Keratinocyte (primary cell): ENCODE data around the gene FCER1G. TPM values are rescaled to one million over a fixed set of nuclear protein-coding genes. Genes with fewer than 3 reads are reported as not detected.

Source experiments
- DNase-seq: peaks from one replicate; pipeline ENCODE4 v3.0.0-alpha.2; 2011; ENCODE audit warnings: low read depth, missing footprints, low spot score
- FAIRE-seq: peaks from 2 replicates; lab custom pipeline; 2011; peaks lifted over from hg19 to GRCh38; lab: Jason Lieb, UNC
- H2AFZ ChIP-seq: 2 replicates; pipeline ENCODE4 v1.6.0; 2012; ENCODE audit warnings: low read length, control low read depth, inconsistent platforms; ENCODE audit not compliant: control insufficient read depth
- H3K27ac ChIP-seq: 2 replicates; pipeline ENCODE4 v1.5.1; 2011; ENCODE audit warnings: low read length; ENCODE audit not compliant: control insufficient read depth, insufficient read depth
- H3K27me3 ChIP-seq: 3 replicates; pipeline ENCODE4 v1.6.0; 2011; ENCODE audit warnings: low read length; ENCODE audit not compliant: control insufficient read depth, insufficient read depth; ENCODE audit errors: extremely low read depth
- H3K36me3 ChIP-seq, 2 experiments: 2 replicates in 1 of 2; 3 replicates in 1 of 2; pipeline ENCODE4 v1.5.1; 2011; ENCODE audit warnings: low read length in 2 of 2, mild to moderate bottlenecking in 1 of 2; ENCODE audit not compliant: control insufficient read depth in 2 of 2, insufficient read depth in 2 of 2; ENCODE audit errors: extremely low read depth in 1 of 2
- H3K4me1 ChIP-seq: 3 replicates; pipeline ENCODE4 v1.5.1; 2011; ENCODE audit warnings: low read length; ENCODE audit not compliant: control insufficient read depth, insufficient read depth; ENCODE audit errors: extremely low read depth
- H3K4me2 ChIP-seq: 3 replicates; pipeline ENCODE4 v1.6.0; 2011; ENCODE audit warnings: low read depth, low read length; ENCODE audit not compliant: control insufficient read depth, insufficient read depth; ENCODE audit errors: extremely low read depth
- H3K4me3 ChIP-seq, 3 experiments: fragments of 200-600 bp in 1 of 3; sonication (generic) in 1 of 3; 2 replicates in 2 of 3; 3 replicates in 1 of 3; pipeline ENCODE4 v1.5.1; 2011 to 2016; ENCODE audit warnings: low read length in 3 of 3, mild to moderate bottlenecking in 3 of 3, control low read depth in 2 of 3, inconsistent platforms in 1 of 3, low read depth in 1 of 3, mixed read lengths in 1 of 3, mixed run types in 1 of 3, moderate library complexity in 1 of 3; ENCODE audit not compliant: control insufficient read depth in 2 of 3, insufficient read depth in 2 of 3; ENCODE audit errors: extremely low read depth in 1 of 3
- H3K79me2 ChIP-seq: 2 replicates; pipeline ENCODE4 v1.6.0; 2012; ENCODE audit warnings: low read length; ENCODE audit not compliant: control insufficient read depth, insufficient read depth
- H3K9ac ChIP-seq: 3 replicates; pipeline ENCODE4 v1.6.0; 2011; ENCODE audit warnings: low read length; ENCODE audit not compliant: control insufficient read depth, insufficient read depth; ENCODE audit errors: extremely low read depth
- H3K9me1 ChIP-seq: 3 replicates; pipeline ENCODE4 v1.6.0; 2011; ENCODE audit warnings: low read length; ENCODE audit not compliant: control insufficient read depth, insufficient read depth; ENCODE audit errors: extremely low read depth
- H3K9me3 ChIP-seq: 2 replicates; pipeline ENCODE4 v1.5.1; 2012; ENCODE audit warnings: low read depth, low read length; ENCODE audit not compliant: control insufficient read depth
- H4K20me1 ChIP-seq: 3 replicates; pipeline ENCODE4 v1.6.0; 2011; ENCODE audit warnings: low read length; ENCODE audit not compliant: control insufficient read depth, insufficient read depth; ENCODE audit errors: extremely low read depth
- CTCF ChIP-seq, 3 experiments: IDR thresholded peaks in 1 of 3; conservative IDR thresholded peaks in 1 of 3; optimal IDR thresholded peaks in 1 of 3; 2 replicates in 2 of 3; 3 replicates in 1 of 3; pipeline versions ENCODE3 to v1.5.1; 2011; ENCODE audit warnings: low read length in 3 of 3, mild to moderate bottlenecking in 3 of 3, moderate library complexity in 2 of 3, control low read depth in 1 of 3, inconsistent platforms in 1 of 3; ENCODE audit not compliant: insufficient read depth in 2 of 3; ENCODE audit errors: extremely low read depth in 1 of 3
- EZH2 ChIP-seq: IDR thresholded peaks from one replicate; pipeline ENCODE4 v1.6.1; 2012; ENCODE audit warnings: inconsistent platforms, mild to moderate bottlenecking, low read length, moderate library complexity
- dilution Hi-C: fragments of 300-500 bp; cut with MboI; formaldehyde crosslinking; loops from one replicate; pipeline ENCODE4 v1.7.0; 2020; ENCODE audit warnings: low sequenced_read_pairs; ENCODE audit not compliant: extremely low pct_ligation_motif_present
- polyA plus RNA-seq, 5 experiments: library from polyadenylated mRNA; depleted of rRNA in 3 of 5; stranded (reverse) in 3 of 5; stranded (forward) in 1 of 5; unstranded in 1 of 5; fragments of >200 nt; gene quantifications; 1 replicate in 1 of 5; 2 replicates in 3 of 5; 3 replicates in 1 of 5; pipeline versions ENCODE4 v1.2.1 to v1.2.3, GENCODE V29; 2011 to 2012; ENCODE audit warnings: missing spikeins in 2 of 5, low read depth in 1 of 5, low replicate concordance in 1 of 5

FCER1G gene
- polyA plus RNA-seq, 1 donor (not counting 4 experiments of a cell fraction or from before 2014, with no cell fraction given), result 1.2 TPM

- FAIRE-seq (no peak), DNase-seq (no peak)
- no peak for TF ChIP-seq CTCF (optimal IDR thresholded peaks at IDR 0.05 in 1 of 3, IDR thresholded peaks at IDR 0.05 in 1 of 3, conservative IDR thresholded peaks at IDR 0.05 in 1 of 3; ENCODE audit: extremely low read depth in 1 of 3, insufficient read depth in 2 of 3, low read length in 3 of 3)
- no peak for TF ChIP-seq EZH2
- no peaks in the 10 kb centered on the region for H3K9me3 ChIP-seq
- H4K20me1 ChIP-seq, result no peaks in the 10 kb centered on the region
- peaks cover 16 to 38% of the 10 kb centered on the region in 2 experiments for H3K36me3 ChIP-seq
- H3K79me2 ChIP-seq, result peaks cover 1% of the 10 kb centered on the region
- no peaks in the 10 kb centered on the region for H3K9me1 ChIP-seq
- dilution Hi-C loops, result no loop called here
- H3K4me2 ChIP-seq, result peak overlapping the region; percentile 97
- H3K4me1 ChIP-seq, result peaks cover 16% of the 10 kb centered on the region
- no peaks in the 10 kb centered on the region for H3K27me3 ChIP-seq
- peak overlapping the region; percentile 93 for H3K27ac ChIP-seq
- H3K4me3 ChIP-seq, result peak overlapping the region; percentile 68 to 93 (median 89)
- peak overlapping the region; percentile 92 for H2AFZ ChIP-seq
- H3K9ac ChIP-seq, result peak overlapping the region; percentile 89
These were observed 48.2 kb upstream of the FCER1G start for GRCh38 chr1:161166669-161167548.

- DNase-seq (no peak), FAIRE-seq (no peak)
- H3K27ac ChIP-seq, result no peak overlapping the region
- H3K9ac ChIP-seq, result no peak overlapping the region
- TF ChIP-seq EZH2 (no peak), CTCF (optimal IDR thresholded peaks at IDR 0.05 in 1 of 3, IDR thresholded peaks at IDR 0.05 in 1 of 3, conservative IDR thresholded peaks at IDR 0.05 in 1 of 3; ENCODE audit: extremely low read depth in 1 of 3, insufficient read depth in 2 of 3, low read length in 3 of 3) (no peak)
- no peak overlapping the region for H2AFZ ChIP-seq
- H4K20me1 ChIP-seq, result no peaks in the 10 kb centered on the region
- H3K4me1 ChIP-seq, result peaks cover 16% of the 10 kb centered on the region
- H3K9me1 ChIP-seq, result no peaks in the 10 kb centered on the region
- no peaks in the 10 kb centered on the region for H3K27me3 ChIP-seq
- H3K36me3 ChIP-seq, result peaks cover 23 to 36% of the 10 kb centered on the region in 2 experiments
- dilution Hi-C loops, result no loop called here
- peaks cover 1% of the 10 kb centered on the region for H3K79me2 ChIP-seq
- H3K9me3 ChIP-seq, result no peaks in the 10 kb centered on the region
- no peak overlapping the region for H3K4me3 ChIP-seq
- H3K4me2 ChIP-seq, result no peak overlapping the region
These were observed 46.2 kb upstream of the FCER1G start for GRCh38 chr1:161168906-161169305.
